ENCODE results near the gene TMX1.
"Not testable (repeated sequence)": the region's sequence is repeated elsewhere in the genome, so short reads cannot be mapped to it uniquely, and the experiment has no call there.

Gene TMX1, protein sequence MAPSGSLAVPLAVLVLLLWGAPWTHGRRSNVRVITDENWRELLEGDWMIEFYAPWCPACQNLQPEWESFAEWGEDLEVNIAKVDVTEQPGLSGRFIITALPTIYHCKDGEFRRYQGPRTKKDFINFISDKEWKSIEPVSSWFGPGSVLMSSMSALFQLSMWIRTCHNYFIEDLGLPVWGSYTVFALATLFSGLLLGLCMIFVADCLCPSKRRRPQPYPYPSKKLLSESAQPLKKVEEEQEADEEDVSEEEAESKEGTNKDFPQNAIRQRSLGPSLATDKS

DNA sequence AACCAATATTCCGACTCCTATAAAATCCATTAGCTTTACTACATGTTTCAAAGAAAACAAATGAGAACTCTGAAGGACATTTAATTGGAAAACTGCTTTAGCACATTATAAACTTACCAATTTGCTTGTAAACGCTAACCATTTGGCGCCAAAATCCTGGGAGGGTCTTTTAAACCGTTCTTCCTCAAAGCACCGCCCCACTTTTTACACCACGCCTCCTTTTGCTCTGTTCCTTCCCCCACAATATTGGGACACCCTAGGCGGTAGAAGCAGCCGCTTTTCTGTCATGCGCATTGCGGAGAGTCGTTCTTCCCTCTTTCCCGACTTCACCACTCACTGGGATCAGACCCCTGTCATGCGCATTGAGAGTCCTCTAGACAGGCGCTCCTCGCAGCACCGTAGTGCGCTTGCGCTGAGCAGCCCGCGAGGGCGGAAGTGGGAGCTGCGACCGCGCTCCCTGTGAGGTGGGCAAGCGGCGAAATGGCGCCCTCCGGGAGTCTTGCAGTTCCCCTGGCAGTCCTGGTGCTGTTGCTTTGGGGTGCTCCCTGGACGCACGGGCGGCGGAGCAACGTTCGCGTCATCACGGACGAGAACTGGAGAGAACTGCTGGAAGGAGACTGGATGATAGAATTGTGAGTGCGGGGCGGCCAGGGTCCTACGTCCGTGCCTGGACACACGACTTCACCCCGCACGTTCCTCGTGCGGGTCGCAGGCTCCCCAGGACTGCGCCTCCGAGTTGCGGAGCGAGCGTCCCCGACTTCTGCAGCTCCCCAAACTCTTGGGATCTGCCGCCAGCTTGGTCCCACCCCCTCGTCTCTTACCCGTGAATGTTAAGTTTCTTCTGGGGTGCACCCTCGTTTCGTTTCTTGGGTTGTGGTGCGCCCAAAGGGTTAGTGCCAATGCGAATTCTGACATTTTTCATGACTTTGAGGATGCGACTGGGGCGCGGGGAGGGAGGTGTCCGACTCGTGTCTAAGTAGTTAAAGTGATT, at the start of gene TMX1:
TMX1 (plus strand) TSS at position 435 of the 991 bp plus-strand sequence; CDS start at position 481, 46 bp downstream.
- DNase-seq = peak; percentile 87

GRCh38 chr14:51201890-51202289, 38.2 kb upstream of the TMX1 start:
- no peak for DNase-seq

GRCh38 chr14:51202914-51203665, 37.0 kb upstream of the TMX1 start:
- DNase-seq = no peak

GRCh38 chr14:51203881-51204280, 36.2 kb upstream of the TMX1 start:
- no peak for DNase-seq

DNA sequence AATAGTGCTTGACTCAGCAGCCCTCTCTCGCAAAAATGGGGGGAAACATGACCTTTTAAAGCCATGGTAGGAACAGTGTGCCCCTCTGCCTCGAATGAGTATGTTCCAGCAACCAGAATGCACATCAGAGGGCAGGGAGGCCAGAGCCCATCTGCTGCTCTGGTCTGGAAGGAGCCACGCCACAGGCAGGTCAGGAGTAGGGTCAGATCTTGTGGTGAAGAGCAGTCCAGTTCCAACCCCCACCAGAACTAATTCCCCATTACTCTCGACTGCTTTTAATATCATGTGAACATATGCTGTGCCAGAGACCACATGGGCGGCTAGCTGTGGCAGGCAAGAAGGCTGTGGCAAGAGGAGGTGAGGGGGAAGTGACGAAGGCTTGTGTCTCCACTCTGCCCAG, 34.6 kb upstream of the TMX1 start:
- no peak for DNase-seq

- DNase-seq = no peak
Observed at GRCh38 chr14:51206462-51206861, 33.6 kb upstream of the TMX1 start.

DNA sequence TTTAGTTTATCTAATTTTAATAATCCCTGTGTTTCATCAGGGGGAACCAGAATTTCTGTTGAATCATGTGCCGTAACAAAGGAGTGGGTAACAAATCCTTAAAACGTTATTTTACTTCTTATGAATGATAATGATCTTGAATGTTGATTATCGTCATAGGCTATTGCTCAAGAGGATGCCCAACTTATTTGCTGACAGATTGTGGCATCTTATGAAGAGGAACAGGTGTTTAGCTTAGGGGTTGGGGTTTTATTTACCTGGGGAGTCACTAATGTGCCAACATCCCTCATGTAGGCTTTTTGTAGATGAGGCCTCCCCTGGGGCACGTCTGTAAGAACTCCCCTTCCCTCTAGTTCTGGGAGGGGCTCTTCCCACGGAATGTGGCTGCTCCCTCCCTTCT, 32.4 kb upstream of the TMX1 start:
- no peak for DNase-seq

DNA sequence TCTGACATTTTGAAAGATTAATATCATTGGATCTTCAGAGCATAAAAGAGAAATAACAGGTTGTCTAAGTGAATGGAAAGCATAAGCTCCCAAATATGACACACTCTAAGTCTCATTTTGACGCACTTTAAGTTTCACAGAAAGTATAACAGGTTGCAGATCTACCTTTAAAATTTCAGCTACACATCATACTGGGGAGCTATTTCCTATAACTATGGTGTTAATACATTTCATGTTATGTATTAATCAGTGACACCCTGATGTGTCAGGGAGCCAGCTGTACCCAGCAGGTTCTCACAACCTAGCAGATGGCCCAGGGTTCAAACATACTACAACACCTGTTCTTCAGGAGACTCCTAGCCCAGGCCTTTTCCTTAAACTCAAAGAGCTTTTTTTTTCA, 31.1 kb upstream of the TMX1 start:
- no peak for DNase-seq

- no peak for DNase-seq
Observed at GRCh38 chr14:51209457-51209856, 30.6 kb upstream of the TMX1 start.

- DNase-seq = no peak
Observed at GRCh38 chr14:51210594-51210993, 29.5 kb upstream of the TMX1 start.

DNA sequence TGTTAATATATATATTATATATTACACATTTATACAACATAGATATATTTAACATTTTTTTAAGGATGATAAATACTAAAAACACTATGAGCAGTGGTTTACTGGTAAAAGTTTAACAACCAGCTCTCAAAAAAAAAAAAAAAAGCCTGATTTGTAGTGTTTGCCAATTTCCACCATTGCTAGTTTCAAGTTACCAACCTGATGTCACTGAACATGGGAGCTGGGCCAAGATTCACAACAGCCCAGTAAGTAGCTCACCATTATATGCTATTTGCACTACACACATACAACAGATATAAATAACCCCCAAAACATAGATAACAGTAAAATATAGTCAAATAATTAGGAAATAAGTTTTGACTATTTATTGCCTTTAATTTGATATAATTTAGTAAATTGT, 28.9 kb upstream of the TMX1 start:
- no peak for DNase-seq

GRCh38 chr14:51216602-51217001, 23.4 kb upstream of the TMX1 start:
- DNase-seq = no peak

DNA sequence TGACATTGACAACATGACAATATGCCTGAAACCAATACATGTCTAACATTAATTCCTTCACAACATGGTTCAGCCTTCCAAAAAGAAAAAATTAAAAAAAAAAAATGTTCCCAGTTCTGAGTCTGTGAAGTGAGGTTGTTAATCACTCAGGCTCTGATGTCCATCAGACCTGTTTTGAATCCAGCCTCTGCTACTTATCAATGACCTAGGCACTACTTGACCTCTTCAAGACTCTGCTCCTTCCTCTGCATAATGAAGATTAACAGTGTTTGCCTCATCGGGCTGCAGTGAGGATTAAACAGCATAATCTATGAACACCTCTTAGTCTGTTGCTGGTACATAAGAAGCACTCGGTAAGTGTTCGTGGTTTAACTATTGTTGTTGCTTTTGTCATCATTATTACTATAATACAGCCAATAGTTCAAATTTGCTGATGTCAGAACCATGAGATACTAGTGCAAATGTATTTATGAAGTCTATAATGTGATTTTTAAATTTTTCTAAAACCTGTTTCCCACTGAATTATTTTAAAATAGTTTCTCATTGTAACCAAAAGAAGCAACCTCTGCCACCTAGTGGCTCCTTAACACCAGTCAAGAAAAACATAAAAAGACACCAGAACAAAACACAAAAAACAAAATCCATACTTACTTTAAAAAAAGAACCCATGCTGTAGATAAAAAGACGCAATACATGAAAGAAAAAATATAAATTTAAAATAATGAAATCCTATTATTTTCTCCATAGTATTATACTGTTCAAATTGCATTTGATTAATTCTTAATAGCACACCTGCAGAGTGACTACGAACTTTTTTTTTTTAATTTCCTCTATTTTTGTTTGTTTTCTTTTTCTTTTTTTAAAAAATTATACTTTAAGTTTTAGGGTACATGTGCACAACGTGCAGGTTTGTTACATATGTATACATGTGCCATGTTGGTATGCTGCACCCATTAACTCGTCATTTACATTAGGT, 20.3 kb upstream of the TMX1 start:
- DNase-seq = no peak

DNA sequence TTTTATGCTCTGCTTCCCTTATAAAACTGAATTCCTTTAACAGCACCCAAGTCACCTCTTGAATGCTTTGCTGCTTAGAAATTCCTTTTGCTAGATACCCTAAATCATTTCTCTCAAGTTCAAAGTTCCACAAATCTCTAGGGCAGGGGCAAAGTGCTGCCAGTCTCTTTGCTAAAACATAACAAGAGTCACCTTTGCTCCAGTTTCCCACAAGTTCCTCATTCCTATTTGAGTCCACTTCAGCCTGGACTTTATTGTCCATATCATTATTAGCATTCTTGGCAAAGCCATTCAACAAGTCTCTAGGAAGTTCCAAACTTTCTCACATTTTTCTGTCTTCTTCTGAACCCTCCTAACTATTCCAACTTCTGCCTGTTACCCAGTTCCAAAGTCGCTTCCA, 16.6 kb upstream of the TMX1 start:
- DNase-seq = not testable (repeated sequence)

DNA sequence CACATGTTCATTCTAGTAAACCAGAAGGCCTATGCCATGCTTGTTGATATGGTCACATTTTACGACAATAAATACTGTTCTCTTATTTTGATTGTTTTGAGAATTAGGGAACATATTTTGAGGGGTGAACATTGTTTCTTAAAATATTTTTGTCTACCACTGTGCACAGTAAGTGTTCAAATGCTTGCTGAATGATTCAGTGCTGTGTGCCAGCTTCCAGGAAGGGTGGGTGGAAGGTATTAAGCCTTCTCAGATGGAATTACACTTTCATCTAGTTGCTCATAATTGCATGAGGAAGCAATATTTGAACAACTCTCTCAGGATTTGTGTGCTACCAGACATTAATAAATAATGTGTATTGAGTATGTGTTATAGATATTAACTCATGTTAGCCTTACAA, 15.5 kb upstream of the TMX1 start:
- DNase-seq = no peak

- DNase-seq = no peak
Observed at GRCh38 chr14:51225751-51226150, 14.3 kb upstream of the TMX1 start.

DNA sequence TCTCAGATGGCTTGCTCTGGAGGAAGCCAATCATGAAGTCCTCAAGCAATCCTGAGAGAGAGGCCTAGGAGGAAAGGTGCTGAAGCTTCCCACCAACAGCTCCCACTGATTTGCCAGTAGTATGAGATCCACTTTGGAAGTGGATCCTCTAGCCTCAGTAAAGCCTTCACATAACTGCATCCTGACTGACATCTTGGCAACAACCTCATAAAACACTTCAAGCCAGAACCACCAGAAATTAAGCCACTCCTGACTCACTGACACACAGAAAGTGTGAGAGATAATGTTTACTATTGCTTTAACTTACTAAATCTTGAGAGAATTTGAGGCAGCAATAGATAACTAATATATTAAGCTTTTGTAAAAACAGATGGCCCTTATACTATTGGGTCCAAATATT, 11.7 kb upstream of the TMX1 start:
- DNase-seq = no peak

DNA sequence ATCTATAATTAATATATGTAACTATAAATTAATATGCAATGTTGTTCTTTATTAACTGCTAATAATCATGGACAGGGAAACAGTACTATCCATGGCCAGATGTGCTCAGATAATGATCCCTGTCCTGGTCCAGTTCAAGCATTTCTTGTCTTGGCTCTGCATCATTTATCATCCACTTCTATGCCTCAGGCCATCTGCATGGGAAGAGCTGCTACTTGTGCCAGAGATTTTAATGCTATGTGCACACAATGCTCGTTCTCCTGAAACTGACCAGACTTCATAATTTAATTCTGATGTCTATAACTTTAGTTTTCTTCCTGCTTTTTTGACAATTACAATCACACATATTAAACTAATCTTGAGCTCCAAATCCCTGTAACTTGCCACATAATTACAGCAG, 11.2 kb upstream of the TMX1 start:
- no peak for DNase-seq

GRCh38 chr14:51236314-51236713, 3.7 kb upstream of the TMX1 start:
- DNase-seq = peak; percentile 23

GRCh38 chr14:51240804-51241380, 845 bp downstream of the TMX1 start:
- DNase-seq = no peak

Measured in SIG-M5 (cell line).